ENCODE results near the gene GPR17. TPM values are rescaled to one million over a fixed set of nuclear protein-coding genes. Genes with fewer than 3 reads are reported as not detected.
A peak's percentile ranks its signal among the peaks of the same experiment; 100 is the strongest.

GPR17 gene
- total RNA-seq, 1 donor from 2014 or later: not detected

DNA sequence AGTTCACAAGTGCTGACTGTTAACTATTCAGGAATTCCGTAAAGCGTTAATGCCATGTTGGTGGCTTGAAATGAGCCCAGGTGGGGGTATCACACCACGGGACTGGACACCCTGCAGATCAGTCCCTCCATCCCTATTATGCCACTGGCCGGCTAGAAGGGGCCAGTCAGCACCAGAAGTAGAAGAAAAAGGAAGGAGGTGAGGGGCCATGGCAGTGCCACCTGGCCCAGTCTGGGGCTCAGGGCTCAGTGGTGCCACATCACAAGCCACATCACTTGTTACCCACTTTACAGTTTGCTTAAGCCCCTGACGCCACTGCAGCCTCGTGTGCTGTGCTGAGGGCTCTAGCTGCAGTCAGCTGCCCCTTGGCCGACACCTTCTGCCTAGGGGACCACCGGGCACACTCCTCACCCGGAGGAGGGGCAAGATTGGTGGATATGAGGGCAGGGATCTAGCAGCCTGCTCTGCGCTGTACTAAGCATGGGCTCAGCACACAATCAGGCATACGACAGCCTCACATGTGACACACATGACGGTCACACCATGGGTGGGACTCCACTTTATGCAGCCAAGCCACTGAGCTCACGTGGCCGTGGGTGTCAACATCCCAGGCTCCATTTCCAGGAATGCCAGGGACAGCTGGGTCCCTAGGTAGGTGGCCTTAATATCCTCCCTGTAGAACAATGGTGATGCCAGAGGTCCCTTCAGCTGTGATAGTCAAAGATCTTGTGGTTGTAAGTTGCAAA is 25.8 kb downstream of the GPR17 start:
- H3K27ac Mint-ChIP-seq: no peak overlapping the region
- H3K4me1 Mint-ChIP-seq (ENCODE audit: low read depth): peaks cover 10% of the 10 kb centered on the region
- peaks cover 67% of the 10 kb centered on the region for H3K27me3 Mint-ChIP-seq
- H3K36me3 Mint-ChIP-seq (ENCODE audit: insufficient read depth): no peaks in the 10 kb centered on the region
- TF ChIP-seq, protein P1, sequence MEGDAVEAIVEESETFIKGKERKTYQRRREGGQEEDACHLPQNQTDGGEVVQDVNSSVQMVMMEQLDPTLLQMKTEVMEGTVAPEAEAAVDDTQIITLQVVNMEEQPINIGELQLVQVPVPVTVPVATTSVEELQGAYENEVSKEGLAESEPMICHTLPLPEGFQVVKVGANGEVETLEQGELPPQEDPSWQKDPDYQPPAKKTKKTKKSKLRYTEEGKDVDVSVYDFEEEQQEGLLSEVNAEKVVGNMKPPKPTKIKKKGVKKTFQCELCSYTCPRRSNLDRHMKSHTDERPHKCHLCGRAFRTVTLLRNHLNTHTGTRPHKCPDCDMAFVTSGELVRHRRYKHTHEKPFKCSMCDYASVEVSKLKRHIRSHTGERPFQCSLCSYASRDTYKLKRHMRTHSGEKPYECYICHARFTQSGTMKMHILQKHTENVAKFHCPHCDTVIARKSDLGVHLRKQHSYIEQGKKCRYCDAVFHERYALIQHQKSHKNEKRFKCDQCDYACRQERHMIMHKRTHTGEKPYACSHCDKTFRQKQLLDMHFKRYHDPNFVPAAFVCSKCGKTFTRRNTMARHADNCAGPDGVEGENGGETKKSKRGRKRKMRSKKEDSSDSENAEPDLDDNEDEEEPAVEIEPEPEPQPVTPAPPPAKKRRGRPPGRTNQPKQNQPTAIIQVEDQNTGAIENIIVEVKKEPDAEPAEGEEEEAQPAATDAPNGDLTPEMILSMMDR (IDR thresholded peaks at IDR 0.05; ENCODE audit: unreplicated experiment): no peak
- no peak overlapping the region for H3K4me3 Mint-ChIP-seq (ENCODE audit: low read depth)
- H3K9me3 Mint-ChIP-seq (ENCODE audit: low read depth): no peaks in the 10 kb centered on the region
- no peak for DNase-seq (ENCODE audit: low spot score, unreplicated experiment)

GRCh38 chr2:127672341-127673224 is 26.6 kb downstream of the GPR17 start:
- Mint-ChIP-seq H3K27ac (no peak overlapping the region), H3K4me1 (ENCODE audit: low read depth) (peaks cover 10% of the 10 kb centered on the region), H3K27me3 (peaks cover 69% of the 10 kb centered on the region), H3K4me3 (ENCODE audit: low read depth) (no peak overlapping the region), H3K9me3 (ENCODE audit: low read depth) (no peaks in the 10 kb centered on the region), H3K36me3 (ENCODE audit: insufficient read depth) (no peaks in the 10 kb centered on the region)
- no peak for DNase-seq (ENCODE audit: low spot score, unreplicated experiment)
- TF ChIP-seq, protein P1 (IDR thresholded peaks at IDR 0.05; ENCODE audit: unreplicated experiment): no peak

- peaks cover 10% of the 10 kb centered on the region for H3K4me1 Mint-ChIP-seq (ENCODE audit: low read depth)
Observed at GRCh38 chr2:127673291-127674069, 27.5 kb downstream of the GPR17 start.

GRCh38 chr2:127674241-127675209 is 28.6 kb downstream of the GPR17 start:
- H3K36me3 Mint-ChIP-seq (ENCODE audit: insufficient read depth): no peaks in the 10 kb centered on the region
- TF ChIP-seq, protein P1 (IDR thresholded peaks at IDR 0.05; ENCODE audit: unreplicated experiment): no peak
- H3K4me3 Mint-ChIP-seq (ENCODE audit: low read depth): peak overlapping the region; percentile 68
- no peak for DNase-seq (ENCODE audit: low spot score, unreplicated experiment)
- peaks cover 78% of the 10 kb centered on the region for H3K27me3 Mint-ChIP-seq
- H3K9me3 Mint-ChIP-seq (ENCODE audit: low read depth): no peaks in the 10 kb centered on the region
- H3K27ac Mint-ChIP-seq: no peak overlapping the region
- H3K4me1 Mint-ChIP-seq (ENCODE audit: low read depth): peaks cover 10% of the 10 kb centered on the region

More at GRCh38 chr2:127673291-127674069, 27.5 kb downstream of the GPR17 start:
- Mint-ChIP-seq H3K4me3 (ENCODE audit: low read depth) (no peak overlapping the region), H3K36me3 (ENCODE audit: insufficient read depth) (no peaks in the 10 kb centered on the region), H3K27me3 (peaks cover 77% of the 10 kb centered on the region), H3K27ac (no peak overlapping the region), H3K9me3 (ENCODE audit: low read depth) (no peaks in the 10 kb centered on the region)
- no peak for DNase-seq (ENCODE audit: low spot score, unreplicated experiment)
- TF ChIP-seq, protein P1 (IDR thresholded peaks at IDR 0.05; ENCODE audit: unreplicated experiment): no peak

Measured in progenitor cell of endocrine pancreas (in vitro differentiated cells).